H9 (cell line): ENCODE results near the gene LMX1A. TPM values are rescaled to one million over a fixed set of nuclear protein-coding genes. Genes with fewer than 3 reads are reported as not detected.

ENCODE experiments used
- DNase-seq: peaks from one replicate; pipeline ENCODE4 v3.0.0-alpha.2; 2017
- H2AFZ ChIP-seq: one replicate; pipeline ENCODE4 v1.6.1; 2013; ENCODE audit warnings: mild to moderate bottlenecking, low read length, control low read depth, moderate library complexity
- H2AK5ac ChIP-seq: 2 replicates; pipeline ENCODE4 v1.6.1; 2013; ENCODE audit warnings: low read length, control low read depth, mixed read lengths; ENCODE audit not compliant: insufficient read length
- H2BK120ac ChIP-seq: one replicate; pipeline ENCODE4 v1.6.1; 2013; ENCODE audit warnings: low read depth, mild to moderate bottlenecking, low read length, control low read depth, inconsistent platforms; ENCODE audit not compliant: poor library complexity, severe bottlenecking
- H2BK12ac ChIP-seq: 2 replicates; pipeline ENCODE4 v1.6.1; 2013; ENCODE audit warnings: low read length, control low read depth, mixed read lengths, low read depth; ENCODE audit not compliant: insufficient read length
- H2BK15ac ChIP-seq: 2 replicates; pipeline ENCODE4 v1.6.1; 2013; ENCODE audit warnings: low read depth, low read length, control low read depth
- H2BK20ac ChIP-seq: one replicate; pipeline ENCODE4 v1.6.1; 2013; ENCODE audit warnings: low read depth, mild to moderate bottlenecking, low read length, control low read depth, inconsistent platforms; ENCODE audit not compliant: poor library complexity, severe bottlenecking
- H2BK5ac ChIP-seq: 2 replicates; pipeline ENCODE4 v1.6.1; 2013; ENCODE audit warnings: low read length, control low read depth, mixed read lengths; ENCODE audit not compliant: insufficient read length
- H3K14ac ChIP-seq: 2 replicates; pipeline ENCODE4 v1.6.1; 2013; ENCODE audit warnings: low read length, control low read depth; ENCODE audit not compliant: insufficient read depth
- H3K18ac ChIP-seq: 2 replicates; pipeline ENCODE4 v1.6.1; 2013; ENCODE audit warnings: low read depth, mild to moderate bottlenecking, mixed read lengths, low read length, control low read depth; ENCODE audit not compliant: insufficient read length
- H3K23ac ChIP-seq: 2 replicates; pipeline ENCODE4 v1.6.1; 2013; ENCODE audit warnings: low read length, control low read depth, mixed read lengths, low read depth; ENCODE audit not compliant: insufficient read length
- H3K23me2 ChIP-seq: 2 replicates; pipeline ENCODE4 v1.6.1; 2013; ENCODE audit warnings: low read depth, mild to moderate bottlenecking, mixed read lengths, low read length, control low read depth; ENCODE audit not compliant: insufficient read length, poor library complexity, severe bottlenecking
- H3K27ac ChIP-seq: 2 replicates; pipeline ENCODE4 v1.5.1; 2013; ENCODE audit warnings: low read length, control low read depth, mixed read lengths, low read depth; ENCODE audit not compliant: insufficient read length
- H3K27me3 ChIP-seq: 2 replicates; pipeline ENCODE4 v1.6.1; 2013; ENCODE audit warnings: low read length, control low read depth, inconsistent platforms; ENCODE audit not compliant: insufficient read depth
- H3K4ac ChIP-seq: 2 replicates; pipeline ENCODE4 v1.6.1; 2013; ENCODE audit warnings: low read depth, mild to moderate bottlenecking, control low read depth, inconsistent platforms, low read length, moderate library complexity
- H3K4me1 ChIP-seq: 2 replicates; pipeline ENCODE4 v1.6.1; 2013; ENCODE audit warnings: low read length, control low read depth, inconsistent platforms; ENCODE audit not compliant: insufficient read depth
- H3K4me2 ChIP-seq: 2 replicates; pipeline ENCODE4 v1.6.1; 2013; ENCODE audit warnings: low read length, control low read depth, mixed read lengths; ENCODE audit not compliant: insufficient read length, insufficient read depth
- H3K56ac ChIP-seq: 2 replicates; pipeline ENCODE4 v1.6.1; 2013; ENCODE audit warnings: low read depth, mild to moderate bottlenecking, mixed read lengths, low read length, control low read depth; ENCODE audit not compliant: insufficient read length
- H3K79me1 ChIP-seq: 2 replicates; pipeline ENCODE4 v1.6.1; 2013; ENCODE audit warnings: low read depth, mild to moderate bottlenecking, moderate library complexity, low read length, control low read depth, inconsistent platforms; ENCODE audit not compliant: insufficient read depth, poor library complexity, severe bottlenecking
- H3K79me2 ChIP-seq: 2 replicates; pipeline ENCODE4 v1.6.1; 2013; ENCODE audit warnings: low read length, control low read depth, inconsistent platforms; ENCODE audit not compliant: insufficient read depth
- H3K9ac ChIP-seq: 2 replicates; pipeline ENCODE4 v1.6.1; 2013; ENCODE audit warnings: low read length, control low read depth, mixed read lengths; ENCODE audit not compliant: insufficient read length; ENCODE audit errors: extremely low read depth
- H3K9me3 ChIP-seq: one replicate; pipeline ENCODE4 v1.6.1; 2013; ENCODE audit warnings: low read depth, low read length, inconsistent platforms; ENCODE audit not compliant: control insufficient read depth
- H3T11ph ChIP-seq: one replicate; pipeline ENCODE4 v1.6.1; 2013; ENCODE audit warnings: mild to moderate bottlenecking, low read length, control low read depth, inconsistent platforms
- H4K20me1 ChIP-seq: one replicate; pipeline ENCODE4 v1.6.1; 2013; ENCODE audit not compliant: control insufficient read depth, insufficient read length, insufficient read depth
- H4K5ac ChIP-seq: 2 replicates; pipeline ENCODE4 v1.6.1; 2013; ENCODE audit warnings: low read depth, mild to moderate bottlenecking, mixed read lengths, low read length, control low read depth; ENCODE audit not compliant: insufficient read length
- H4K8ac ChIP-seq: replicated peaks from 2 replicates; pipeline ENCODE4 v1.6.1; 2013; ENCODE audit warnings: low read length, control low read depth, mixed read lengths, low read depth; ENCODE audit not compliant: insufficient read length
- H4K91ac ChIP-seq: 2 replicates; pipeline ENCODE4 v1.6.1; 2013; ENCODE audit warnings: low read depth, mild to moderate bottlenecking, moderate library complexity, mixed read lengths, low read length, control low read depth; ENCODE audit not compliant: insufficient read length
- H3K27ac Mint-ChIP-seq, 3 experiments: 2 replicates in 2 of 3; 3 replicates in 1 of 3; pipeline ENCODE4 v1.8.0; 2020 to 2021; ENCODE audit warnings: mixed read lengths in 3 of 3, mild to moderate bottlenecking in 1 of 3, moderate library complexity in 1 of 3
- H3K27me3 Mint-ChIP-seq: 2 replicates; pipeline ENCODE4 v1.8.0; 2021; ENCODE audit warnings: low read depth, mild to moderate bottlenecking, moderate library complexity, mixed read lengths
- H3K36me3 Mint-ChIP-seq, 3 experiments: 2 replicates in 2 of 3; 3 replicates in 1 of 3; pipeline ENCODE4 v1.8.0; 2020 to 2021; ENCODE audit warnings: low read depth in 3 of 3, mixed read lengths in 3 of 3; ENCODE audit not compliant: insufficient read depth in 1 of 3
- H3K4me1 Mint-ChIP-seq, 2 experiments: 2 replicates each; pipeline ENCODE4 v1.8.0; 2020; ENCODE audit warnings: mixed read lengths in 2 of 2
- H3K4me3 Mint-ChIP-seq, 2 experiments: 2 replicates in 1 of 2; 3 replicates in 1 of 2; pipeline ENCODE4 v1.8.0; 2020 to 2021; ENCODE audit warnings: mild to moderate bottlenecking in 2 of 2, mixed read lengths in 2 of 2, moderate library complexity in 1 of 2
- H3K9me3 Mint-ChIP-seq, 2 experiments: 2 replicates in 1 of 2; 3 replicates in 1 of 2; pipeline ENCODE4 v1.8.0; 2020; ENCODE audit warnings: mild to moderate bottlenecking in 2 of 2, mixed read lengths in 2 of 2, moderate library complexity in 1 of 2
- CTCF ChIP-seq: fragments of 200-600 bp; sonication (generic); conservative IDR thresholded peaks from 3 replicates; pipeline ENCODE4 v1.8.0; 2021; ENCODE audit warnings: antibody characterized with exemption, mild to moderate bottlenecking
- WGBS: extraction: QIAGEN DNeasy Blood & Tissue Kit; methylation state at CpG from one replicate; pipeline ENCODE4 v1.1.7; 2013; ENCODE audit warnings: missing lambda C conversion rate, low lambda C conversion rate, mixed read lengths; ENCODE audit not compliant: insufficient read length; ENCODE audit errors: extremely low coverage; 5-methylcytosine and 5-hydroxymethylcytosine counted together
- total RNA-seq: library from RNA; stranded (reverse); gene quantifications from 2 replicates; pipeline ENCODE4 v1.2.1, GENCODE V29; 2021

LMX1A gene
- total RNA-seq, 1 experiment from 2014 or later, result not detected

DNA sequence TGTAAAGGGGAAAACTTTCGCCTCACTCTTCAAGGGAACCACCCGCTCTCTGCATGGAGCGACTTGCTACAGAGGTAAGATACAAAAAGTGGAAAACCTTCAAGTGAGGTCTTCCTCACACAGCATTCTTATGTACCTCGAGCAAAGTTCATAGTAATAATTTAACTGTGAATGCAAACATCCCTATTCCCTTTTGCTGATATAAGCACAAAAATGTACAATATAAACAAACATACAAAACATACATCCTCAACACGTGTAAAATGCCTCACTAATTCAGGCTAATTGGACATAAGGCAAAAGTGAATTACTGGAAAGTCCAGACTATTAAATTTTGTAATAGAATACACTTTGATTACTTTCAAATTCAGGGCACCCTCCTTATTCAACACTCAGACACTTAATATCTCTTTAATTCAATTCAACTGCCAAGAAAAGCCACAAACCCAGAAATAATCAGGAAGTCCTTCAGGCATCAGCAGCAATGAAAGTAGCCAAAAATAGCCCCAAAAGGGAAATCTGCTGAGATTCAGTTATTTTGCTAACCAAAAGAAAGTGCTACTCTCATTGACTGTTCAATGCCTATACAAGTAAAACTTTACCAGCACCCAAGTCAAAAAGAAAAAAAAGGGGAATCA, 15.2 kb upstream of the LMX1A start:
- H2BK5ac ChIP-seq, result no peak overlapping the region
- no peak overlapping the region for H3K18ac ChIP-seq
- H4K8ac ChIP-seq, result no peak overlapping the region
- H2BK12ac ChIP-seq, result no peak overlapping the region
- WGBS, result no CpG with 5 or more reads among the region's 5 CpGs
- H4K20me1 ChIP-seq, result no peaks in the 10 kb centered on the region
- H2AK5ac ChIP-seq, result no peak overlapping the region
- no peak overlapping the region for H2BK15ac ChIP-seq
- H3K9ac ChIP-seq, result no peak overlapping the region
- peaks cover 88% of the 10 kb centered on the region for H3K27me3 Mint-ChIP-seq
- no peak overlapping the region for H2BK20ac ChIP-seq
- no peak overlapping the region for H2AFZ ChIP-seq
- H4K5ac ChIP-seq, result no peak overlapping the region
- TF ChIP-seq CTCF, result no peak
- no peaks in the 10 kb centered on the region for H3K9me3 Mint-ChIP-seq
- no peaks in the 10 kb centered on the region for H3K36me3 Mint-ChIP-seq
- H3K14ac ChIP-seq, result no peak overlapping the region
- H3K79me1 ChIP-seq, result no peaks in the 10 kb centered on the region
- H3T11ph ChIP-seq, result no peak overlapping the region
- H3K56ac ChIP-seq, result no peak overlapping the region
- H3K4ac ChIP-seq, result no peak overlapping the region
- H3K27me3 ChIP-seq, result peaks cover 4% of the 10 kb centered on the region; the same call in 1 of the 2 replicates
- H3K4me1 ChIP-seq, result peaks cover 5% of the 10 kb centered on the region; the same call in 1 of the 2 replicates
- DNase-seq, result no peak
- H3K4me2 ChIP-seq, result no peak overlapping the region
- no peaks in the 10 kb centered on the region for H3K79me2 ChIP-seq
- H3K23me2 ChIP-seq, result peaks cover 12% of the 10 kb centered on the region
- H4K91ac ChIP-seq, result no peak overlapping the region
- no peak overlapping the region for H3K23ac ChIP-seq
- H3K27ac Mint-ChIP-seq, result no peak overlapping the region
- no peak overlapping the region for H3K4me3 Mint-ChIP-seq
- no peak overlapping the region for H2BK120ac ChIP-seq
- no peak overlapping the region for H3K27ac ChIP-seq
- no peaks in the 10 kb centered on the region for H3K9me3 ChIP-seq
- H3K4me1 Mint-ChIP-seq, result peaks cover 12 to 13% of the 10 kb centered on the region in 2 experiments
